CD14-positive monocyte (primary cell): Measurements from ENCODE around the gene CIB1. TPM values are rescaled to one million over a fixed set of nuclear protein-coding genes. Genes with fewer than 3 reads are reported as not detected.

Experiments used
- DNase-seq, 3 donors: peaks; one replicate each; pipeline ENCODE4 v3.0.0-alpha.2; 2011 to 2022
- H2AFZ ChIP-seq: 2 replicates; pipeline ENCODE4 v1.6.0; 2012; ENCODE audit warnings: mild to moderate bottlenecking, low read depth, low read length, inconsistent platforms; ENCODE audit not compliant: insufficient read depth, poor library complexity, severe bottlenecking
- H3K27ac ChIP-seq, 2 donors: 1 replicate in 1 of 2; 2 replicates in 1 of 2; pipeline ENCODE4 v1.5.1; 2012 to 2013; ENCODE audit warnings: low read length in 2 of 2, control low read depth in 1 of 2, inconsistent platforms in 1 of 2, low read depth in 1 of 2, mild to moderate bottlenecking in 1 of 2
- H3K27me3 ChIP-seq, 2 donors: one replicate each; pipeline versions ENCODE4 v1.6.0 to v1.6.1; 2011 to 2013; ENCODE audit warnings: low read length in 2 of 2; ENCODE audit not compliant: control insufficient read depth in 2 of 2, insufficient read depth in 2 of 2
- H3K36me3 ChIP-seq, 2 donors: replicated peaks in 1 of 2; 1 replicate in 1 of 2; 2 replicates in 1 of 2; pipeline versions ENCODE4 v1.5.1 to v1.6.1; 2012 to 2013; ENCODE audit warnings: low read length in 2 of 2, control low read depth in 1 of 2, inconsistent platforms in 1 of 2, mild to moderate bottlenecking in 1 of 2; ENCODE audit not compliant: insufficient read depth in 2 of 2, control insufficient read depth in 1 of 2
- H3K4me1 ChIP-seq, 2 donors: 1 replicate in 1 of 2; 2 replicates in 1 of 2; pipeline versions ENCODE4 v1.5.1 to v1.6.1; 2012 to 2013; ENCODE audit warnings: low read length in 2 of 2, control low read depth in 1 of 2, inconsistent platforms in 1 of 2, mild to moderate bottlenecking in 1 of 2, moderate library complexity in 1 of 2; ENCODE audit not compliant: insufficient read depth in 2 of 2, control insufficient read depth in 1 of 2
- H3K4me2 ChIP-seq: replicated peaks from 2 replicates; pipeline ENCODE3; 2012; ENCODE audit warnings: low read length, moderate library complexity, mild to moderate bottlenecking; ENCODE audit not compliant: poor library complexity, severe bottlenecking; ENCODE audit errors: extremely low read depth
- H3K4me3 ChIP-seq, 3 experiments: fragments of 200-600 bp in 1 of 3; sonication (generic) in 1 of 3; replicated peaks in 1 of 3; 1 replicate in 2 of 3; 2 replicates in 1 of 3; pipeline ENCODE4 v1.5.1; 2011 to 2013; ENCODE audit warnings: low read length in 3 of 3, mild to moderate bottlenecking in 3 of 3, control low read depth in 2 of 3, low read depth in 2 of 3, inconsistent platforms in 1 of 3, moderate library complexity in 1 of 3
- H3K79me2 ChIP-seq: 2 replicates; pipeline ENCODE4 v1.6.0; 2012; ENCODE audit warnings: mild to moderate bottlenecking, control low read depth, inconsistent platforms, low read length, moderate library complexity; ENCODE audit not compliant: insufficient read depth
- H3K9ac ChIP-seq: 2 replicates; pipeline ENCODE4 v1.6.0; 2017; ENCODE audit warnings: low read length, mild to moderate bottlenecking; ENCODE audit not compliant: insufficient read depth, poor library complexity, severe bottlenecking
- H3K9me3 ChIP-seq, 2 donors: replicated peaks in 1 of 2; 1 replicate in 1 of 2; 2 replicates in 1 of 2; pipeline versions ENCODE4 v1.5.1 to v1.6.1; 2012 to 2013; ENCODE audit warnings: low read length in 2 of 2, control low read depth in 1 of 2; ENCODE audit not compliant: control insufficient read depth in 1 of 2, insufficient read depth in 1 of 2
- H4K20me1 ChIP-seq: 2 replicates; pipeline ENCODE4 v1.6.0; 2012; ENCODE audit warnings: mild to moderate bottlenecking, low read length, control low read depth, moderate library complexity; ENCODE audit not compliant: insufficient read depth
- H3K27ac Mint-ChIP-seq, 7 donors: one replicate each; pipeline ENCODE4 v1.8.0; 2020; ENCODE audit warnings: mild to moderate bottlenecking in 7 of 7, mixed read lengths in 7 of 7, moderate library complexity in 6 of 7, inconsistent platforms in 2 of 7
- H3K27me3 Mint-ChIP-seq, 3 donors: one replicate each; pipeline ENCODE4 v1.8.0; 2021 to 2022; ENCODE audit warnings: low read depth in 3 of 3, mild to moderate bottlenecking in 3 of 3, mixed read lengths in 3 of 3, moderate library complexity in 3 of 3, inconsistent platforms in 1 of 3
- H3K36me3 Mint-ChIP-seq, 2 donors: one replicate each; pipeline ENCODE4 v1.8.0; 2020; ENCODE audit warnings: mixed read lengths in 2 of 2, inconsistent platforms in 1 of 2, mild to moderate bottlenecking in 1 of 2
- H3K4me1 Mint-ChIP-seq: one replicate; pipeline ENCODE4 v1.8.0; 2020; ENCODE audit warnings: mild to moderate bottlenecking, mixed read lengths
- H3K4me3 Mint-ChIP-seq, 2 donors: one replicate each; pipeline ENCODE4 v1.8.0; 2020; ENCODE audit warnings: mild to moderate bottlenecking in 2 of 2, mixed read lengths in 2 of 2, moderate library complexity in 1 of 2
- H3K9me3 Mint-ChIP-seq, 7 donors: one replicate each; pipeline ENCODE4 v1.8.0; 2020 to 2022; ENCODE audit warnings: mixed read lengths in 7 of 7, mild to moderate bottlenecking in 6 of 7, moderate library complexity in 6 of 7, inconsistent platforms in 2 of 7
- CTCF ChIP-seq: fragments of 200-600 bp; IDR thresholded peaks from one replicate; pipeline ENCODE4 v1.8.0; 2022; ENCODE audit warnings: antibody characterized with exemption, mild to moderate bottlenecking
- WGBS: methylation state at CpG from one replicate; pipeline ENCODE4 v1.1.5; 2013; ENCODE audit warnings: missing lambda C conversion rate; ENCODE audit not compliant: insufficient coverage; 5-methylcytosine and 5-hydroxymethylcytosine counted together
- intact Hi-C, 2 donors: fragments of 100-400 bp; cut with micrococcal nuclease; formaldehyde crosslinking; loops; one replicate each; pipeline versions ENCODE4 v1.15.0 to v1.15.1; 2023
- polyA plus RNA-seq, 3 donors: library from polyadenylated mRNA; depleted of rRNA in 1 of 3; unstranded in 2 of 3; stranded (reverse) in 1 of 3; fragments of 300-500 nt in 2 of 3; fragments of >200 nt in 1 of 3; fragmentation: Illumina TruSeq in 2 of 3; gene quantifications; 1 replicate in 2 of 3; 2 replicates in 1 of 3; pipeline ENCODE4 v1.2.3, GENCODE V29; 2012 to 2021

CIB1 gene
- polyA plus RNA-seq, 3 donors: 77.5 to 197 (median 169) TPM

GRCh38 chr15:90187257-90187868 lies 46.4 kb downstream of the CIB1 start:
- Mint-ChIP-seq H3K36me3 (peaks cover 3% of the 10 kb centered on the region in 2 donors), H3K4me3 (peak overlapping the region in 1 of 2 donors; percentile 13), H3K27me3 (peaks cover 0 to 5% (median 3%) of the 10 kb centered on the region in 3 donors), H3K27ac (peak overlapping the region; percentile 57 to 95 (median 86)), H3K4me1 (peaks cover 74% of the 10 kb centered on the region), H3K9me3 (peaks cover 0 to 4% (median 0%) of the 10 kb centered on the region in 7 donors)
- intact Hi-C loops: no loop called here
- no peak overlapping the region for H2AFZ ChIP-seq
- no peak for TF ChIP-seq CTCF
- H4K20me1 ChIP-seq: peaks cover 52% of the 10 kb centered on the region
- peak overlapping the region in 1 of 3 experiments; percentile 40 for H3K4me3 ChIP-seq
- no peaks in the 10 kb centered on the region for H3K9me3 ChIP-seq
- no peaks in the 10 kb centered on the region for H3K36me3 ChIP-seq
- no peaks in the 10 kb centered on the region for H3K27me3 ChIP-seq
- no peak overlapping the region for H3K9ac ChIP-seq
- H3K4me2 ChIP-seq: peak overlapping the region; percentile 44
- 94% methylated on average over 3 of the region's 8 CpGs for WGBS
- H3K79me2 ChIP-seq: peaks cover 66% of the 10 kb centered on the region
- peaks cover 77 to 84% of the 10 kb centered on the region in 2 donors for H3K4me1 ChIP-seq
- peak overlapping the region; percentile 18 to 73 for H3K27ac ChIP-seq
- no peak for DNase-seq

DNA sequence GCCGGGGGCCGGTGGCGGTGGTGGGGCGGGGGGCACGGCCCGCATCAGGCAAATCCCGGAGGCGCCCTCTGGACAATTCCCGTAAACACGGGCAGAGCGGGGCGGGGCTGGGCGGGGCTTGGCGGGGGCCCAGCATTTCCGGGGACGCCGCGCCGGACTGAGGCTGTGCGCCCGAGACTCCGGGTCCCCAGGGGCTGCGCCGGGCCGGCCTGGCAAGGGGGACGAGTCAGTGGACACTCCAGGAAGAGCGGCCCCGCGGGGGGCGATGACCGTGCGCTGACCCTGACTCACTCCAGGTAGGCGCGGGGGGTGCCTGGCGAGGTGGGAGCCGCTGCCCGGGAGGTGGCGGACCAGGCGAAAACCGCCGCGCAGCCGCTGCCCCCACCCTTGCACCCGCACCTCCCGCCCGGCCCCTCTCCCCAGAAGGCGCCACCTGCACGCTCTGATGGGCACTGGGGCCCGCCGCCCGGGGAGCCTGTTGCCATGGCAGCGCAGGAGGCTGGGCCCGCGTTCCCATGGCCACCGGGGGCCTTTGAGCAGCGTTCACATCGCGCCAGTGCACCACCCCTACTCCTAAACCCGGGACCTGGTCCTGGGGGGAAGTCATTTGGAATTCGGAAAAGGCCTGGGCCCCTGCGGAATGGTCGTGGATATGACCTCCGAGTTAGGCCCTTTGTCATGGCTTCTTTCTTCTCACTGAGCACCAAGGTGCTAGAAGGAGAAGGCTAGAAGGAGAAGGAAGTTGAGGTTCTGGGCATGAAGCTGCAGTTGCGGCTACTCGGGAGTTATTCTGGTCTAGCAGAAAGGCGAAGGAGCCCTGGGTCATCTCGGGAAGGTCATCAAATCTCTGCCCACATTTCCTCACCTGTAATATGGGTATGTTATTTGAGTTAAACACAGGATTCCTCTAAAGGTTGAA lies 48.7 kb downstream of the CIB1 start:
- Histone ChIP-seq H3K9me3 (no peaks in the 10 kb centered on the region), H3K27ac (peak overlapping the region; percentile 59 to 75), H3K36me3 (no peaks in the 10 kb centered on the region), H3K9ac (peak overlapping the region; percentile 75), H3K79me2 (peaks cover 44% of the 10 kb centered on the region), H4K20me1 (peaks cover 29% of the 10 kb centered on the region), H2AFZ (peak overlapping the region; percentile 72), H3K27me3 (no peaks in the 10 kb centered on the region), H3K4me3 (peak overlapping the region; percentile 73 to 91 (median 90)), H3K4me2 (peak overlapping the region; percentile 91), H3K4me1 (peaks cover 54 to 70% of the 10 kb centered on the region in 2 donors)
- Mint-ChIP-seq H3K36me3 (peaks cover 3% of the 10 kb centered on the region in 2 donors), H3K27me3 (peaks cover 3 to 9% (median 4%) of the 10 kb centered on the region in 3 donors), H3K27ac (peak overlapping the region; percentile 76 to 90 (median 83)), H3K4me1 (peaks cover 56% of the 10 kb centered on the region), H3K9me3 (peaks cover 0 to 4% (median 0%) of the 10 kb centered on the region in 7 donors), H3K4me3 (peak overlapping the region; percentile 84 to 94)
- no peak for TF ChIP-seq CTCF
- intact Hi-C loops: no loop called here
- peak in 2 of 3 donors; percentile 54 to 66 for DNase-seq
- WGBS: 1% methylated on average over 58 of the region's 67 CpGs
